IMR-90 (cell line): ENCODE results near the gene METRNL.

Experiments
- CEBPB ChIP-seq: IDR thresholded peaks from 2 replicates; pipeline ENCODE4 v1.6.1; 2012; ENCODE audit warnings: low read depth, low read length, improper control_type of control experiment
- CTCF ChIP-seq: conservative IDR thresholded peaks from 2 replicates; pipeline ENCODE4 v1.5.1; 2012; ENCODE audit warnings: mild to moderate bottlenecking, low read depth, low read length, improper control_type of control experiment
- MAZ ChIP-seq: IDR thresholded peaks from 2 replicates; pipeline ENCODE4 v1.6.1; 2012; ENCODE audit warnings: low read depth, mild to moderate bottlenecking, low read length, improper control_type of control experiment, moderate library complexity, borderline replicate concordance
- MXI1 ChIP-seq: IDR thresholded peaks from 2 replicates; pipeline ENCODE4 v1.6.1; 2012; ENCODE audit warnings: low read depth, mild to moderate bottlenecking, low read length, moderate library complexity, borderline replicate concordance
- POLR2A ChIP-seq: IDR thresholded peaks from 2 replicates; pipeline ENCODE4 v1.6.1; 2012; ENCODE audit warnings: mild to moderate bottlenecking, low read depth, low read length
- RCOR1 ChIP-seq: IDR thresholded peaks from 2 replicates; pipeline ENCODE4 v1.6.1; 2012; ENCODE audit warnings: mild to moderate bottlenecking, low read length, improper control_type of control experiment; ENCODE audit not compliant: insufficient replicate concordance
- RFX5 ChIP-seq: IDR thresholded peaks from 2 replicates; pipeline ENCODE4 v1.8.0; 2012; ENCODE audit warnings: low read depth, mild to moderate bottlenecking, low read length, moderate library complexity

GRCh38 chr17:83037084-83037873, 42.1 kb upstream of the METRNL start:
- TF ChIP-seq CTCF (no peak), CEBPB (no peak), RFX5 (no peak), RCOR1 (no peak), POLR2A (no peak), MAZ (no peak), MXI1 (no peak)
